Caco-2 (cell line): Measurements from ENCODE around the gene SV2C. TPM values are rescaled to one million over a fixed set of nuclear protein-coding genes. Genes with fewer than 3 reads are reported as not detected.

ENCODE experiments used
- BruUV-seq: library from RNA; stranded (reverse); fragments of 400-500 nt; replicated peaks from 2 replicates; lab custom pipeline; 2021; lab: Mats Ljungman, UMichigan
- CTCF ChIA-PET: fragments of 300-600 bp; sonication (Branson Sonifier 250); formaldehyde crosslinking; loops from one replicate; lab custom pipeline; 2022; ENCODE audit warnings: antibody characterized with exemption; lab: Charles Lee
- POLR2A ChIA-PET: fragments of 300-600 bp; sonication (Branson Sonifier 250); formaldehyde crosslinking; loops from one replicate; lab custom pipeline; 2022; ENCODE audit warnings: antibody characterized with exemption; lab: Charles Lee
- DNase-seq, 2 experiments: peaks; one replicate each; pipeline versions ENCODE4 v3.0.0 to v3.0.0-alpha.2; 2020 to 2022
- H3K27me3 ChIP-seq: replicated peaks from 2 replicates; pipeline ENCODE4 v1.6.0; 2011; ENCODE audit warnings: low read length; ENCODE audit not compliant: control insufficient read depth, insufficient read depth
- H3K36me3 ChIP-seq: 2 replicates; pipeline ENCODE4 v1.5.1; 2011; ENCODE audit warnings: low read length; ENCODE audit not compliant: control insufficient read depth, insufficient read depth
- H3K4me1 ChIP-seq: fragments of 250-450 bp; sonication (Bioruptor Pico); 2 replicates; pipeline ENCODE4 v1.5.1; 2020; ENCODE audit warnings: mild to moderate bottlenecking
- H3K4me3 ChIP-seq: 2 replicates; pipeline ENCODE4 v1.5.1; 2011; ENCODE audit warnings: low read depth, mild to moderate bottlenecking, control low read depth, low read length
- H3K9me3 ChIP-seq: fragments of 250-450 bp; sonication (Bioruptor Pico); 2 replicates; pipeline ENCODE4 v1.5.1; 2020; ENCODE audit warnings: mild to moderate bottlenecking, moderate library complexity
- H3K27ac Mint-ChIP-seq: one replicate; pipeline ENCODE4 v1.8.0; 2022; ENCODE audit warnings: mixed read lengths; ENCODE audit not compliant: unreplicated experiment
- H3K27me3 Mint-ChIP-seq: one replicate; pipeline ENCODE4 v1.8.0; 2022; ENCODE audit warnings: mixed read lengths; ENCODE audit not compliant: insufficient read depth, unreplicated experiment
- H3K36me3 Mint-ChIP-seq: one replicate; pipeline ENCODE4 v1.8.0; 2022; ENCODE audit warnings: mild to moderate bottlenecking, mixed read lengths; ENCODE audit not compliant: insufficient read depth, unreplicated experiment
- H3K4me1 Mint-ChIP-seq: one replicate; pipeline ENCODE4 v1.8.0; 2022; ENCODE audit warnings: low read depth, mixed read lengths; ENCODE audit not compliant: unreplicated experiment
- H3K4me3 Mint-ChIP-seq: one replicate; pipeline ENCODE4 v1.8.0; 2022; ENCODE audit warnings: mild to moderate bottlenecking, moderate library complexity, mixed read lengths; ENCODE audit not compliant: unreplicated experiment
- H3K9me3 Mint-ChIP-seq: one replicate; pipeline ENCODE4 v1.8.0; 2022; ENCODE audit warnings: mixed read lengths; ENCODE audit not compliant: unreplicated experiment
- intact Hi-C: fragments of 100-400 bp; cut with micrococcal nuclease; formaldehyde crosslinking; loops from one replicate; pipeline ENCODE4 v1.10.0; 2022; ENCODE audit not compliant: unreplicated experiment
- total RNA-seq: library from RNA; stranded (reverse); gene quantifications from 2 replicates; pipeline ENCODE4 v1.2.3, GENCODE V29; 2022
- TF ChIP-seq, protein P1 (sequence below), 2 experiments: fragments of 200-600 bp in 1 of 2; IDR thresholded peaks; 1 replicate in 1 of 2; 2 replicates in 1 of 2; pipeline versions ENCODE4 v1.5.1 to v1.8.0; 2011 to 2022; ENCODE audit warnings: antibody characterized with exemption in 1 of 2, control low read depth in 1 of 2, inconsistent platforms in 1 of 2, low read depth in 1 of 2, low read length in 1 of 2, mild to moderate bottlenecking in 1 of 2, moderate library complexity in 1 of 2; ENCODE audit not compliant: insufficient read depth in 1 of 2, severe bottlenecking in 1 of 2, unreplicated experiment in 1 of 2

Gene SV2C
- total RNA-seq, 1 experiment from 2014 or later = not detected

DNA sequence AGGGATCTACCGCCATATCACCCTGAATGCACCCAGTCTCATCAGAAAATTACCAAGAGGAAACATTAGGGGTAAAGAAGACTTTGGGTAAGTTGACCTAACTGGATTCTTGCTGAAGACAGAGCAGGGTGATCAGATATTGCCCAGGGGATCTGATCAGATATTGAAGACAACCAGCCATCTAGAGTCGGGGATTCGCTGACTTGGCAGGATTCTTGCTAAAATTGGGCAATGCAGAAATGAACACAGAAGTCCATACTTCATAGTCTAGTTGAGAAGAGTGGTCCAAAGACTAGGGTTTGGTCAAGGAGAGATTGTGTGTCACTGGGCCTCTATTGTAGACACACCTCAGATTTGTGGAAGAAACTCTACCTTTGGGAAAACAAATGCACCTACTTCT is 107.2 kb downstream of the SV2C start:
- no peaks in the 10 kb centered on the region for H3K4me1 Mint-ChIP-seq
- no peak overlapping the region for H3K27ac Mint-ChIP-seq
- H3K9me3 Mint-ChIP-seq = no peaks in the 10 kb centered on the region
- intact Hi-C loops = no loop called here
- H3K27me3 ChIP-seq = no peaks in the 10 kb centered on the region; the same call in 1 of the 2 replicates
- no peak for DNase-seq
- H3K36me3 Mint-ChIP-seq = no peaks in the 10 kb centered on the region
- TF ChIP-seq, protein P1, sequence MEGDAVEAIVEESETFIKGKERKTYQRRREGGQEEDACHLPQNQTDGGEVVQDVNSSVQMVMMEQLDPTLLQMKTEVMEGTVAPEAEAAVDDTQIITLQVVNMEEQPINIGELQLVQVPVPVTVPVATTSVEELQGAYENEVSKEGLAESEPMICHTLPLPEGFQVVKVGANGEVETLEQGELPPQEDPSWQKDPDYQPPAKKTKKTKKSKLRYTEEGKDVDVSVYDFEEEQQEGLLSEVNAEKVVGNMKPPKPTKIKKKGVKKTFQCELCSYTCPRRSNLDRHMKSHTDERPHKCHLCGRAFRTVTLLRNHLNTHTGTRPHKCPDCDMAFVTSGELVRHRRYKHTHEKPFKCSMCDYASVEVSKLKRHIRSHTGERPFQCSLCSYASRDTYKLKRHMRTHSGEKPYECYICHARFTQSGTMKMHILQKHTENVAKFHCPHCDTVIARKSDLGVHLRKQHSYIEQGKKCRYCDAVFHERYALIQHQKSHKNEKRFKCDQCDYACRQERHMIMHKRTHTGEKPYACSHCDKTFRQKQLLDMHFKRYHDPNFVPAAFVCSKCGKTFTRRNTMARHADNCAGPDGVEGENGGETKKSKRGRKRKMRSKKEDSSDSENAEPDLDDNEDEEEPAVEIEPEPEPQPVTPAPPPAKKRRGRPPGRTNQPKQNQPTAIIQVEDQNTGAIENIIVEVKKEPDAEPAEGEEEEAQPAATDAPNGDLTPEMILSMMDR (IDR thresholded peaks at IDR 0.05; ENCODE audit: insufficient read depth in 1 of 2, low read depth in 1 of 2, low read length in 1 of 2, severe bottlenecking in 1 of 2, unreplicated experiment in 1 of 2) = no peak
- H3K4me3 Mint-ChIP-seq = no peak overlapping the region
- ChIA-PET CTCF (no interaction called here), POLR2A (no interaction called here)
- no TSS peak for BruUV-seq
- no peaks in the 10 kb centered on the region; the same call in 1 of the 2 replicates for H3K4me1 ChIP-seq
- H3K4me3 ChIP-seq = no peak overlapping the region
- peaks cover 17% of the 10 kb centered on the region for H3K27me3 Mint-ChIP-seq
- no peaks in the 10 kb centered on the region for H3K36me3 ChIP-seq
- H3K9me3 ChIP-seq = no peaks in the 10 kb centered on the region

- CTCF ChIA-PET = no interaction called here
- peaks cover 22% of the 10 kb centered on the region for H3K27me3 Mint-ChIP-seq
Observed at GRCh38 chr5:76192837-76193236, 109.7 kb downstream of the SV2C start.

GRCh38 chr5:76193635-76194034 is 110.5 kb downstream of the SV2C start:
- Mint-ChIP-seq H3K9me3 (no peaks in the 10 kb centered on the region), H3K36me3 (no peaks in the 10 kb centered on the region), H3K27ac (no peak overlapping the region), H3K27me3 (peaks cover 22% of the 10 kb centered on the region), H3K4me1 (no peaks in the 10 kb centered on the region), H3K4me3 (no peak overlapping the region)
- H3K4me3 ChIP-seq = no peak overlapping the region
- ChIA-PET POLR2A (no interaction called here), CTCF (interaction anchor here (1.0 kb wide), 1 partner anchor 459 kb away, joined by 3 read pairs; no protein-coding TSS in a partner anchor)
- H3K36me3 ChIP-seq = no peaks in the 10 kb centered on the region
- H3K27me3 ChIP-seq = no peaks in the 10 kb centered on the region; the same call in 1 of the 2 replicates
- no TSS peak for BruUV-seq
- no peak for DNase-seq
- TF ChIP-seq, protein P1 (IDR thresholded peaks at IDR 0.05; ENCODE audit: insufficient read depth in 1 of 2, low read depth in 1 of 2, low read length in 1 of 2, severe bottlenecking in 1 of 2, unreplicated experiment in 1 of 2) = no peak
- H3K9me3 ChIP-seq = no peaks in the 10 kb centered on the region
- H3K4me1 ChIP-seq = no peaks in the 10 kb centered on the region; the same call in 1 of the 2 replicates
- intact Hi-C loops = no loop called here

More at GRCh38 chr5:76192837-76193236, 109.7 kb downstream of the SV2C start:
- no peak for DNase-seq
- Mint-ChIP-seq H3K9me3 (no peaks in the 10 kb centered on the region), H3K36me3 (no peaks in the 10 kb centered on the region), H3K4me3 (no peak overlapping the region), H3K4me1 (no peaks in the 10 kb centered on the region), H3K27ac (no peak overlapping the region)
- Histone ChIP-seq H3K9me3 (no peaks in the 10 kb centered on the region), H3K27me3 (no peaks in the 10 kb centered on the region; the same call in 1 of the 2 replicates), H3K36me3 (no peaks in the 10 kb centered on the region), H3K4me1 (no peaks in the 10 kb centered on the region; the same call in 1 of the 2 replicates), H3K4me3 (no peak overlapping the region)
- POLR2A ChIA-PET = no interaction called here
- intact Hi-C loops = no loop called here
- BruUV-seq = no TSS peak
- TF ChIP-seq, protein P1 (IDR thresholded peaks at IDR 0.05; ENCODE audit: insufficient read depth in 1 of 2, low read depth in 1 of 2, low read length in 1 of 2, severe bottlenecking in 1 of 2, unreplicated experiment in 1 of 2) = no peak
